GM12873 (cell line): ENCODE measurements around the gene HOXB4.

ENCODE experiments used
- TF ChIP-seq, protein P1 (sequence below): IDR thresholded peaks from 2 replicates; pipeline ENCODE4 v1.5.1; 2012; ENCODE audit warnings: low read depth, mild to moderate bottlenecking, moderate library complexity, low read length, control low read depth; ENCODE audit not compliant: insufficient read depth; ENCODE audit errors: missing control alignments

Gene HOXB4

DNA sequence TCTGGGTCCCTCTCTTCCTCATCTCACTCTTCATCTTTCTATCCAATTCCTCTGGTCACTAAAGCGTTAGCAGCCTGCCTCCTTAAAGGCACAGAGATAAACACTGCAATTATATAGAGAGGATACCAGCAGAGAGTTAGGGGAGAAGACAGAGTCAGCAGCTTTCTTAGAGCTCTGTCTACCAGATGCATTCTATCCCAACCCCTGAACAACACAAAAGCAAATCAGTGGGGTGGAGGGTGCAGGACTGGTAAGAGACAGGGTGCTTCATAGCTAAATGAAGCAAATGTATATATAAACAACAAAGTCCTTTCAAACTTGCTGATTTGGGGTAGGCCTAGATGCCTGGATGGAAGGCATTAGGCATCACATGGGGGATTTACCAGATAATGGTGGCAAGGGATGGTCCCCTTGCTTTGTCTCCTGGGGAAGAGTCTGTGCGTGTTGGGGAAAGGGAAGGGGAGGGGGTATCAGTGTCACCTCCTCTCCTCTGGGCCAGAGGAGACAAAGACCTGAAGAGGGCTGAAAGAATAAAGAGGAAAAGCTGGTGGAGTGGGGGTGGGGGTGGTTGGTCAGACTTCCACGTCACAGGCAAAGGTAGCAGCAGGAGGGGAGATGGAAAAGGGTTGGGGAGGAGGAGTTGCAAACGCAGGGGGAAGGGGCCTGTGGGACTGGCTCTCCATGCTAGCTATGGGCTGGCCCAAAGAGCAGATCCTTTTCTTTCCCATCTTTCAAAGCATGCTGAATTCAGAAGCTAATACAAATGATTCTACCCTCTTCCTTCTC, 12.0 kb downstream of the HOXB4 start:
- TF ChIP-seq, protein P1, sequence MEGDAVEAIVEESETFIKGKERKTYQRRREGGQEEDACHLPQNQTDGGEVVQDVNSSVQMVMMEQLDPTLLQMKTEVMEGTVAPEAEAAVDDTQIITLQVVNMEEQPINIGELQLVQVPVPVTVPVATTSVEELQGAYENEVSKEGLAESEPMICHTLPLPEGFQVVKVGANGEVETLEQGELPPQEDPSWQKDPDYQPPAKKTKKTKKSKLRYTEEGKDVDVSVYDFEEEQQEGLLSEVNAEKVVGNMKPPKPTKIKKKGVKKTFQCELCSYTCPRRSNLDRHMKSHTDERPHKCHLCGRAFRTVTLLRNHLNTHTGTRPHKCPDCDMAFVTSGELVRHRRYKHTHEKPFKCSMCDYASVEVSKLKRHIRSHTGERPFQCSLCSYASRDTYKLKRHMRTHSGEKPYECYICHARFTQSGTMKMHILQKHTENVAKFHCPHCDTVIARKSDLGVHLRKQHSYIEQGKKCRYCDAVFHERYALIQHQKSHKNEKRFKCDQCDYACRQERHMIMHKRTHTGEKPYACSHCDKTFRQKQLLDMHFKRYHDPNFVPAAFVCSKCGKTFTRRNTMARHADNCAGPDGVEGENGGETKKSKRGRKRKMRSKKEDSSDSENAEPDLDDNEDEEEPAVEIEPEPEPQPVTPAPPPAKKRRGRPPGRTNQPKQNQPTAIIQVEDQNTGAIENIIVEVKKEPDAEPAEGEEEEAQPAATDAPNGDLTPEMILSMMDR = no peak

- TF ChIP-seq, protein P1 = no peak
Measured at GRCh38 chr17:48565022-48565554, 13.1 kb downstream of the HOXB4 start.

GRCh38 chr17:48564188-48565021, 13.7 kb downstream of the HOXB4 start:
- TF ChIP-seq, protein P1 = no peak

DNA sequence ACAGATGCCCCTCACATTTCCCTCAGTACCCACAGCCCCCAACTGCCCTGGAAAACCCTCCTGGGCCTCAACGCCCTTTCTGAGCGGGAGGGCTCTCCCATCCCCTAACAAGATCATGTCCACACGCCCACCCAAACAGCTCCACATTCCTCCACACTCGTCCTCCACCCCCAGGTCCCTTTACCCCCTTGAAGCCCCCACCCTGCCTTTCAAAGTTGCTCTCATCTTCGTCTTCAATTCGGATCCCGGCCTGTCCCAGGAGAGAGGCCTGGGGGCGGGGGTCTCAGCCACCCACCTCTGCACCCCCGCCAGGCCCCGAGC, 14.3 kb downstream of the HOXB4 start:
- TF ChIP-seq, protein P1 = no peak

DNA sequence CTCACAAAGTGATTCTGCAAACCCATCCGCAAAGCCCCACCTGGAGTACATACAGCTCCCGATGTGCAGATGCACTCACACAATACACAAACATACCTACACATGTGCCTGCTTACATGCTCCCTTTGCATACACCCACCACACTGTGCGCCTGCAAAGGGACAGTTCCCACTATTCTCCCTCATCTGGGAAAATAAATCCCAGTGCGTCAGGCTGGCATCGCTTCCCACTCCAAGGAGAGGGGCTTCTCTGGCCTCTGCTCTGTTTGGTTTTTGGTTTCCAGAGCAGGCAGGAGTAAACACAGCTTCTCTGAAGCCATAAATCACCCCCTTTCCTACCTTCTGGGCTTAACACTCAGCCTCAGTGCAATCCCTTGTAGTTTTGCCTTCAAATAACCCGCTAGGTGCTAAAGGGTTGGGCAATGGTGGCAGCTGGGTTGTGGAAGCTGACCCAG, 14.7 kb downstream of the HOXB4 start:
- TF ChIP-seq, protein P1 = no peak

GRCh38 chr17:48562934-48563333, 15.2 kb downstream of the HOXB4 start:
- TF ChIP-seq, protein P1 = no peak
